NCI-H1930 (cell line): ENCODE measurements around the gene FHIT.

Experiments
- DNase-seq, 2 experiments: peaks; one replicate each; lab custom pipeline; 2025; lab: John Stamatoyannopoulos, UW

The FHIT gene

DNA sequence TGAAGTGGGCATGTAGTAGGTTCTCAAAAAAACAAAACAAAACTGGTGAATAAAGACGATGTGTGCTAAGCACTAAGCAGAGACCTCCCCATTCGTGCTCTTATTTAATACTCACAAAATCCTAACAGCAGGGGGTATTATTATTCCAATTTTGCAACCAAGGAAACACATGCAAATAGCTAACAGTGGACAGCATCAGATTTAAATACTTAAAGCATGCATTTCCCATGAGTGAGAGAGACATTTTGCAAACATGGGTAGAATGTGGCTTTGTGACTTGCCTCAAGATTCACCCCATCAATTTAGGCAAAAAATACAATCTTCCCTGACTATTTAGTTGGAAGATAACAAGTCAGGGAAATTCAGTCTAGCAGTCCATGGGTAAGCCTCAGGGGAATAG, 1255.2 kb downstream of the FHIT start:
- DNase-seq, result no peak

DNA sequence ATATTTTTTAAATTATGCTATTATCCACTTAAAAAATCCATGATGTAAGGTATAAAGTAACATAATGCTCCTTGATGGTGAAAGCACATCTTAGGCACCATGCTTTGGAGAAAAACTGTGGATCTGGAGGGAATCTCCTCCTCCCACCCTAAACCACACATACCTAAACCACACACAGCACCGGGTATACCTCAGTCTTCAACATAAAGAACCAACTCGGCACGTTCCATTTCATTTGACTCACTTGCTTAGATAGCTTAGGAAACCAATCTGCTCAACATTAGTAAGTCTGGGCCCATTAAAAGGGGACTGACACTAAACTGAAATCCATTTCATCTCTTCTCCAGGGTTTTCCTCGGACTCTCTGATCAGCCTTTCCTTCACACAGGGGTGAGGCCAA, 1255.7 kb downstream of the FHIT start:
- no peak for DNase-seq

DNA sequence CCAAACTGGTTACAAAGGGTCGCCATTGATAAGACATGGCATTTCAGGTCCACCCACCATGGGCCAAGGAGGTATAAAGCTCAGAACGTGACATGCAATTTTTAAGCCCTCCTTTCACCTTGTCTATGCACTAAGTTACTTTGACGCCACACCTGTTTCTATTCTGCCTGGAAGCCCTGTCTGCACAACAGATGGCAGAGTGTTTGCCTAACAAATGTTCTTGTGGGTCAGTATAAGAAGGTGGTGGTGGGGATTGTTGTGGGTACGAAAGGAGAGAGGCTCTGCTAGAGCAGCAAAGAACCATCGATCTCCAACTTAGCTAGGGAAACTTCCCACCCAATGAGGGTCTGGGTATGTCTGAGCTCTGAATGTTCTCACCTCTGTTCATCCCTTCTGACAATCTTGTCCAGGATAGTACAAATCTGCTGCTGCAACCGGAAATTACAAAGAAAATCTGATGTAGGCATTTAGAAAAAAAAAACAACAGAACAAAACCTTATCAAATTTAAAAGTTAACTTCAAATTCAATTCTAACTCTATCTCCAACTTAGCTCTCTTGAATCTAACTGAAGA, 1256.4 kb downstream of the FHIT start:
- DNase-seq, result no peak

DNA sequence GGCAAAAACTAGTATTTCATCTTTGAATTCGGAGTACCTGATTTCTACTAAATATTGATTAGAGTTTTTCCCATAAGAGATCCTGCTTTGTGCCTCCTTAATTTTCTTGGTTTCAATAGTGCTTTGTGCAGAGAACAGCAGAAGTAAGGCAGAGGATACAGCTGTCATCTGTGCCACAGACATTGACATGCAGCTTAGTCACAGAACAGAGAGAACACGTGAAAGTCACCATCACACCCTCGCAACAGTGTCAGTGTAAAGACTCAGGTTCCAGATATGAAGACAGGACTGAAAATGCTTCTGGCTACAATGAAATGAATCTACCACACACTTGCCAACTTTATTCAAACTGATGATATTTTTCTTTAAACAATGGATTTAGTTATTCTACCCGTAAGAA, 1258.7 kb downstream of the FHIT start:
- DNase-seq, result no peak

DNA sequence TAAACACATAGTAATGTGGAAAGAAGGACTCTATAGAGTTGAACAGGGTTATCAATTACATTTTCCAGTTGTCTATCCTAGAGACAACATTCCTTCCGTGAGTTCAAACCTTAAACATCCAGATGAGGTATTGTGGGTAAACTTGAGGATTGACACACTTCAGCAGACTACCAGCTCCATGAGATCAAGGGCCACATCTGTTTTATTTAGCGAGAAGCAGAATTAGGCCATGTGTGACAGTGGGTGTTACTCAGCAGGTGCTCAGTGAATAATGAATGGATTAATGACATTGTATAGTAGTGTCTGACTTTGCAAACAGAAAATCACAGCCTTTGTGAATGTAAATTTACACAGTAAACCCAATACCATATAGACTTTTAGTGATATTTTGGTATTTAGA, 1260.3 kb downstream of the FHIT start:
- DNase-seq, result no peak

DNA sequence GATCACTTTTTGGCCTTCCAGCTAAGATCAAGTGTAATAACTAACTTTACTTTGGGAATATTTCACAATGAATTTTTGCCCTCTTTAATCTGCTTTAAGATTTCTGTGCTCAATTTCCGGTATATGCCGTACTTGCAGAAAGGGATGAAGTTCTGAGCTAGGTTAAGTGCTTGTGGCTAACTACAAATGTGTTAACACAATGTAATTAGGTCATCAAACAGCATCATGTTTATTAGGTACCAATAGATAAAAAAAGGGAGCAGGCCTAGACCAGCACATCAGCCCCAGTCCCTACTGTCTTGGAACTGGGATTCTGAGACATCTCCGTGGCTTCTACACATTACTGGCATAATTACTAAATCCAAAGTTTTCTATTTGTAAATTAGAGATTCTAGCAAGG, 1268.7 kb downstream of the FHIT start:
- DNase-seq, result no peak

DNA sequence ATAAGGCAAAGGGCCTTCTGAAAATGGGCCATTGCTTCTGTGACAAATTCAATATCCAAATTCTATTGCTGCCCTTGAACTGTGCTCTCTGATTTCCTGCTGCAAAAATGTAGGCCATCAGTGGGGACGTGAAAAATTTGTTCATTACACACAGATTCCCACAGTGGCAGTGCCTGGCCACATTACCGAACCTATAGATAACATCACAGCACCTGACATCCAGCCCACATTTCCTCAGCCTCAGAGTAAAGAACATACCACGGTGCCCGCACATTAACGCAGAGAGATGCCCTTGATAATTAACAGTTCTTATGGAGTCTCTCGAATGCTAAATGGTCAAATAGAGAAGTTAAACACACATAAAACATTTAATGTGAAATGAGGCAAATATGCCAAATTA, 1269.9 kb downstream of the FHIT start:
- DNase-seq, result no peak

DNA sequence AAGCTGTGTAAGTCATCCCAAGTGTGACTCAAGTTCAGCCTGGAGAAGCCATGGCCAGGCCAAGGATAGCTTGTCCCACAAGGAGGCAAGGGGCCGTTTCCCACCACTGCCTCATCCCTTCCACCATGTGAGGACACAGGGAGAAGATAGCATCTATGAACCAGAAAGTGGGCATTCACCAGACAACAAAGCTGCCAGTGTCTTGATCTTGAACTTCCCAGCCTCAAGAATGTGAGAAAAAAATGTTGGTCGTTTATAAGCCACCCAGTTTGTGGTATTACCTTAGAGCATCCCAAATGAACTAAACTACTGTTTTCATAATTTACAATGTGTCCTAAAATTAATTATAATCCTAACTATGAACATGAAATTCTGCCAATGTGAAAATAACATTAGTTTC, 1270.7 kb downstream of the FHIT start:
- no peak for DNase-seq

DNA sequence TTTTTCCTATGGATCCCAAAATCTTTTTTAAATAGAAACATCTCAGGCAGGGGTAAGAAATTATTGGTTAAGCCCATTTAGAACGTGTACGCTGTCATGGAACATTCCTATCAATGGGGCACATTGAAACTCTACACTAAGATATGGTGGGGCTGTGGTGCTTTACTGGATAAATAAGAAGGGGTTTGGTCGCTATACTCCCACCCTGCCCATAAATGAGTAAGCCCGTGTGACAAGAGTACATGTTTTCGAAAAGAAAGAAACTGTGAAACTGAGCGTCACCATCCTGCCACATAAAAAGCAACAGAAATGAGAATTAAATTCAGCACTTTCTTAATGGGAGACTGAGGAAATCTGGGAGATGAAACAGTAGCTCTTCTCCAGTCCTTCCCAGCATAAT, 1271.7 kb downstream of the FHIT start:
- DNase-seq, result no peak

DNA sequence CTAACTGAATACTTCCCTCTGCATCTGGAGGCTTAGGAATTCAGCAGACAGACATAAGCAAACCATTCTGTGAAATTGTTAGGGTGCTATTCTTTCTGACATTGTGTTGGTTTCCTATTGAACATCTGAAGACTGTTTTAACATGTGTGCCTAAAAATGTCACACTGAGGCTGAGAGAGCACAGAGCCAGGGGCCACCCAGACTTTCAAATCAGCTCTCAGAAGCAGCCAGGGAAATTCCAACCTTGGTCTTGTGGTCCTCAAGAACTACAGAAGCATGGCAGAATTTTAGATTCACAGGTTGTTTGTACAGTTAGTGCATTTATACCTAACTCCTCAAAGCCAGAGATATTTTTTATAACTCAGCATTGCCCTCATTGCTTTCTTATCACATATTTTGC, 1272.3 kb downstream of the FHIT start:
- no peak for DNase-seq

DNA sequence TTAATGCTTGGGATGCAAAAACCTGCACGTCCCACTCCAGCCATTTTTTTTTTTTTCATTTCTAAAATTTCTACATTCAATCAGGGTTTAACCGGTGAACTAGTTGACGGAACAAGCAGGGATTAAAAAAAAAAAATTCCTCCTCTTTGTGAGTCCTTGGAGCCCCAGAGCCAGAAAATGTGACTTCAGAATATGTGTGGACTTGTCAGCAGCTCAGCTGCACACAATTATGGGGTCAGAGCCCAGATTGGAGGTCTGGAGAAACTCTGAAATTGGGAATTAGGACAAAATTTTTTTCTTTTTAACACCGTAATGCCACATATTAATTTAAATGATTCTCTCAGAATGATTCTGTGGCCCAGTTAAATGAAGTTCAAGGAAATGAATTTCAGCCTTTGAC, 1280.5 kb downstream of the FHIT start:
- no peak for DNase-seq

DNA sequence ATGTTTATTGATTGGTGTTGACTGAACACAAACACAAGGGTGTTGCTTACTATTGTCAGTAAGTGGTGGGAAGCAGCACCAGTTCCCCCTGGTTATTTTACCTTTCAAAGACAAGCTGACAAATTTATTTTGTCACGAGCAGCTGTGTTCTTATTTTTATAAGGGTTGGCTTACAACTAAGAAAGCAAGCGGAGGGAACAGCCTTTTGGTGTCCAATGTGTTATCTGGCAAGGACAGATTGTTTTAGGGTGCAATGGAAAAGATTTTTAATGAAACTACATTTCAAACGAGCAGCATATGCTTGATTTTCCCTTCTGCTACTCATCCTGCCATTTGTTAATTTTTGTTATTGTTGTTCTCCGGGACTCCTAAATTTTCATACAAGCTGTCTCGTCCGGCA, 1280.9 kb downstream of the FHIT start:
- DNase-seq, result no peak

DNA sequence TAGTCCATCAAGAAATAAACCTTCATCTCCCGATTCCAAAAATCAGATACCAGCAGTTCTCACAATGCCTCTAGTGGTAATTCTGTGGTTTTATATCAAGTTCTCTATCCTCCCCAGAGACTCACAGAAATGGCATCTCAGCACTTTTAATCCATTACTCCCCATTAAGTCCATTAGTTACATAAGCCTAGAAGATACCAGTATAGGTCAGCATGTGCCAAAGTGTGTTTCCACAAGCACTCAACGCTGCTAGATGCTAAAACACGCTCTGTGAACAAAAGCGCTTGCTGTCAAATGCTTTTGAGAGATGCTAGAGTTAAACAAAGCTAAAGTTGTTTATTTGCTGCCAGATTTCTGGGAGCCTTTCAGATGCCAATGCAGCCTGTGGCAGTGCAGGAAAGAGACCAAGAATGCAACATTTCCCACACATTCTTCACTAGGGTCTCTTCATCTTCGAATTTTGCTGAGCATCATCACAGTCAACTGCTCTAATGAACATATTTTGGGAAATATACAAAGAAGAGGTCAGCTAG, 1282.7 kb downstream of the FHIT start:
- no peak for DNase-seq

DNA sequence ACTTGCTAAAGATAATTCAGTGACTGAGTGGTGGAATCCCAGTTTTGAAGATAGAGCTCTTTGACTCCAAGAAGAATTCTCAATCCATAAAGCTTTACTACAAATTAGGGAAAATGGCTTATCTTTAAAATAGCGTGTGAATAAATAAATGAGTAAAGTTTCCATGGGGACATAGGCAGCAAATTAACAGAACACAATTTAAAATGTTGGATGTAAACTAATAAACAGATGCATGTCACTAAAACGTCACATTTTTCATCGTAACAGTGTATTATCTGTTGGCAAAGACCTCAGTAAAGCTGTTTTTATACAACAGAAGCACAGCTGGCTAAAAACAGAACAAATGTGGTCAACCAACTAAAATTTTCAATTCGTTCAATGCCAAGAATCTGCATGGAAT, 1287.6 kb downstream of the FHIT start:
- DNase-seq, result no peak

DNA sequence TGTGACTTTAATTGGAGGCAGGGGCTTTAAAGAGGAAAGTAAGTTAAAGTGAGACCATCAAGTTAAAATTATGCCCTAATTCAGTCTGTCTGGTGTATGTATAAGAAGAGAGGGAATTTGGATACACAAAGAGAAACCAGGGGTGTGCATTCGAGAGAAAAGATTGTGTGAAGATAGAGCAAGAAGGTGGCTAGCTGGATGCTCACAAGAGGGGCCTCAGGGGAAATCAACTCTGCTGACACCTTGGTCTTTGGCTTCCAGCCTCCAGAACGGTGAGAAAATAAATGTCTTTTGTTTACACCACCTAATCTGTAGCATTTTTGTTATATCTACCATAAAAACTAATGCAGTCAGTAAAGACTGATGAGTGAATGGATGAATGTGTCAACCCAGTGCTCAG, 1294.1 kb downstream of the FHIT start:
- DNase-seq, result no peak

DNA sequence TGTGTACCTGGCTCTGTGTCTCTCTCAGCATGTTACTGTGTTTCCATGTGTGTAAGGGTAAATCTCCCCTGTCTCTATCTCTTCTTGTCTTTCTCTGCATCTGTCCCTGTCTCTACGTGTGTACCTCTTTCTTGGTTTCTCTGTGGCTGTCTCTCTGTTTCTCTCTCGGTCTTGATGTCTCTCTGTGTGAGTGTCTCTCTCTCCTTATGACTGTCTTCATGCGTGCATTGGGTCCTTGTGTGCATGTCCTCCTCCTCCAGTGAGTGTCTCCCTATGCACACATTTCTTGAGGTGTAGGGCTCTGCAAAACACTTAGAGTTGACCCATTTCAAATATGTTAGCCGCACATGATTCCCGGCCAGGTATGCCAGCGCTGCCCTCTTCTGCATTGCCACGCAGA, 1298.1 kb downstream of the FHIT start:
- no peak for DNase-seq

DNA sequence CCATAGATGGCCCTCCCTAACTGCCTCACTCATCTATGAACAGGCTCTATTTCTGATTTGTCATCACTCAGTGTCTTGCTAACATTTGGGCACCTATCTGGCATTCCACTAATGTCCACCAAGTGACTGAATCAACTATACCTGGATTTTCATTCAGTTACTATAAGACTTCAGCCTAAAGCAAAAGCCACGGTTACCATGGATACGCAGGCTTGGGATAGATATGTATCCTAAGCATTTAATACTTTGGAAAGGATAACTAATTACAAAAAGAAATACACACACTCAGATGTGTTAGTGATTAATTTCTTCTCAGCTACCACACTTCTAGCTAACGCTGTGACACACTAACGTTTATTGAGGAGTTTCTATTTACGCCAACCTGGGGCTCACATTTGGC, 1301.9 kb downstream of the FHIT start:
- DNase-seq, result no peak

DNA sequence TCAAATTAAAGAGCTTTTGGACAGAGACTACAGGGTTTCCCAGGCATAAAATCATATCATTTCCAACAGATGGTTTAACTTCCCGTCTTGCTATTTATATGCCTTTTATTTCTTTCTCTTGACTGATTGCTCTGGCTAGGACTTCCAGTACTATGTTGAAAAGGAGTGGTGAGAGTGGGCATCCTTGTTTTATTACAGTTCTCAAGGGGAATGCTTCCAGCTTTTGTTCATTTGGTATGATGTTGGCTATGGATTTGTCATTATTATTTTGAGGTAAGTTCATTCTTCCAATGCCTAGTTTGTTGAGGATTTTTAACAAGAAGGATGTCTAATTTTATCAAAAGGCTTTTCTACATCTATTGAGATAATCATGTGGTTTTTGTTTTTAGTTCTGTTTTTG, 1304.9 kb downstream of the FHIT start:
- no peak for DNase-seq

DNA sequence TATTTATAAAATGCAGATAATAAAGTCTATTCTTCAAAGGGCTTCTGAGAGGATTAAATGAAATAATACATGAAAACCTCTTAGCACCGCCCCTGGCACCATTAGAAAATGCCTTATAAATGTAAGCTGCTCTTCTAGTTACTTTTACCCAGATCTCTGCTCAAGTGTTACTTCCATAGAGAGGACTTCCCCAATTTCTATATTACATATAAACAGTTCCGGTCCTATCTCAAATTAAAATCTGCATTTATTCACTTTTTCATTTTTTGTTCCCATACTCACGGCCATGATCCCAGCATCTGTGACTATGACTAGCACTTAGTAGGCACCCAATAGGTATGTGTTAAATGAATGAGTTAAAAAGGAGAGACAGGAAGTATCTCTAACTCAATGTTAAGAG, 1310.5 kb downstream of the FHIT start:
- no peak for DNase-seq

DNA sequence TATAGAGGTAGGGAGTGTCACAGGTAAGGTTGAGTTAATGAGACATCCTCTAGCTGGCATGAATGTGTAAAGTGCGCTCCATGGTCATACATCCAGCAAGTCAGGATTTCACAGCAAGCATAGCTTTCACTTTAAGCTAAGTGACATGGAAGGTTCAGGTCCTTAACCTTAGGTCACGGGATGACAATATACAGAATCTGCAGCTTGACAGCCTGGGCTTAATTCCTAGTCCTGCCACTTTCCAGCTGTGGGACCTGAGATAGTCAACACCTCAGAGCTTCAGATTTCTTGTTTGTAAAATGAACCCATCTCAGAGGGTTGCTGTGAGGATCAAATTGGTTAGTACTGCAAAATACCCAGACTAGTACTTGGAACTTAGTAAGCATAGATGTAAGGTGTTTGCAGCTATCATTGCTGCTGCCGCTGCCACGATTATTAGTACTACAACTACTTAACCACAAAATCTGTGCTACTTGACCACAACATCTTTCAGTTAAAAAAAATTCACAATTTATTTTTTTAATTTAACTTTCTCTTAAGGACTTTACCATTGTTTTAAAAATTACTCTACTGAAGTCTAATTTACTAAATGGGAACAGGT, 1311.3 kb downstream of the FHIT start:
- no peak for DNase-seq

DNA sequence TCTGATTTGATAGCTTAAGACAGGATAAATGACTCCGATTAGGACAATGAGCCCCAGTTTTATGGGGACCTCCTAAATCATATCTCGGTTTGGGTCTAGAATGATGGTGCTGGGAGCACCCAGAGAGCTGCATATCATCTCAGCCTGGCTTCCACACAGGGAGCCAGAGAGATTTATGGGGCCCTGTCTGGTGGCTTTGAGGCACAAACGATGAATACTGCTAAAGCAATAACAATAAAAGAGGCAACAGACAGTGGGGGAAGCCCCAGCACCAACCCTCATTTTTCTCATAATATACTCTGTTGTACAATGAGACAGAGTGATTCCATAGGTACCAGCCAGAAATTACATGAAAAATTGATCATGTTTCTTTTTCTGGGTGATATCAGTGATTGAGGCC, 1312.4 kb downstream of the FHIT start:
- DNase-seq, result no peak

DNA sequence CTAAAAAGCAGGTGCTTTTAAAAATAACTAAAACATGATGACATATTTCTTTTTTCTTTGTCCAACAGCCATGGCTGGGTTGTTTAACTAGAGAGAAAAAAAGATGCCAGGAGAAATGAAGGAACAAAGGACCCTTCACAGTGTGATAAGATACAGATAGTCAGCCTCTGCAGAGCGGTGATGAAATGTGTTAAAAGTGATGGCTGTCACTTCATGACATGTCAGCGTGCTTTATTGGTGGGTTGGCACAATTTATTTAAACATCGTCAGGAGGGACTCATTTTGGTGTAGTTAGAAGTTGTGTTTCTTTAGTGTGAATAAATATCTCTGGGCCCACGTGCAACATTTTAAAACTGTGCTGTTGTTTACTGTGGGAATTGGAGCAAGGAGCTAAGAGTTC, 1314.1 kb downstream of the FHIT start:
- no peak for DNase-seq

DNA sequence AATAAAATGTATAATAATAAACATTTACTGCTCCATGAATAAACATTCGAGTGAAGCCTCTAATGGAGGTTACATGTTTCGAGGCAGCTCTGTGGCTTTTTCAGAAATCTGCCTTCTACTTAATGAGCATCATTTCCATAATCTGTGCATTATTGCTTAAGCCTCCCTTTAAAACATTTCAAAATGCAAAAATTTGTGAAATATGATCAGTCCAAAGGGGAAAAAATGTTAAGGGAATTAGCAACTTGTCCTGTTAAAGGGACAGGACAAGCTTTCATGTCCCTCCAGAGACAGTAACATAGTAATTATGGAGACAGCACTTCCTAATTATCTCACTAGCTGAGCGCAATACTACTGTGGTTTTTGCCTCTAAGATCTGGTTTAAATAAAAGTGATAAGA, 1314.8 kb downstream of the FHIT start:
- DNase-seq, result no peak

DNA sequence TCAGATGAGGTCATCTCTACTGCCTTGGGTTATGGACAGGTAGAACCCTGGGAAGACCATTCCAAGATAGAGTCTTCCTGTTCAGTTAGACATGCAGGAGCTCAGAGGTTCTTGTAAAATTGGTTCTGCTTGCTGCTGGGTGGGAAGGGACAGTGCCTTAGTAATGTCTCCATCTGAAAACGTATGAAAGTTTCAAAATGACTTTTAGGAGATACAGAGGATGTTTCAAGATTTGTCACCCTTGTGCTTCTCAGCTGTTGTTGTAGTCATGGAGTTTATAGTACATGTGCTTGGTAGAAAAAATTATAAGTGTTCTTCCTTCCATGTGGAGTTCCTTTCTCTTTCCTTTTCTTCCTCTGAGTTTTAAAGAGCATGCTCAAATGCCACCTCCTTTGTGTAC, 1316.2 kb downstream of the FHIT start:
- DNase-seq, result no peak
